Measurements from ENCODE around the gene TMEM203.

GRCh38 chr9:137188086-137188489 lies 17.4 kb downstream of the TMEM203 start:
- TF ChIP-seq CTCF (IDR thresholded peaks at IDR 0.05 in 4 of 5, conservative IDR thresholded peaks at IDR 0.05 in 1 of 5): no peak
- no peak for TF ChIP-seq POLR2A (IDR thresholded peaks at IDR 0.05)

All from gastrocnemius medialis (tissue), 4 donors.